K562 (cell line): ENCODE data around the gene DMD. TPM values are rescaled to one million over a fixed set of nuclear protein-coding genes. Genes with fewer than 3 reads are reported as not detected.

ENCODE experiments used
- ATAC-seq: fragments of 200-7000 bp; cut with Tn5 transposase; 3 replicates; pipeline ENCODE4 v1.9.1; 2020; ENCODE audit warnings: moderate library complexity
- BruUV-seq: library from RNA; stranded (reverse); fragments of 400-500 nt; replicated peaks from 2 replicates; lab custom pipeline; 2021; lab: Mats Ljungman, UMichigan
- CTCF ChIA-PET: fragments of 300-600 bp; formaldehyde crosslinking; extraction: SDS; loops from one replicate; lab custom pipeline; 2021; ENCODE audit warnings: low intra/inter-chr PET ratio; lab: Yijun Ruan, JAX
- POLR2A ChIA-PET: fragments of 300-600, 350-650 bp; sonication (Branson Sonifier 250); formaldehyde crosslinking; extraction: SDS; loops from one replicate; lab custom pipeline; 2021; ENCODE audit warnings: antibody characterized with exemption, inconsistent platforms; lab: Yijun Ruan, JAX
- DNase-seq, 4 experiments: peaks; one replicate each; pipeline versions ENCODE4 v3.0.0 to v3.0.0-alpha.2; 2011 to 2018; ENCODE audit warnings: low spot score in 3 of 4, mixed read lengths in 3 of 4; ENCODE audit errors: extremely low read depth in 1 of 4
- FAIRE-seq: peaks from 2 replicates; lab custom pipeline; 2011; peaks lifted over from hg19 to GRCh38; lab: Jason Lieb, UNC
- H2AFZ ChIP-seq: 2 replicates; pipeline ENCODE4 v1.6.0; 2011; ENCODE audit warnings: low read depth, low read length, control low read depth, inconsistent platforms
- H3K27ac ChIP-seq: fragments of 200-600 bp; 3 replicates; pipeline ENCODE4 v1.8.0; 2011; ENCODE audit warnings: low read depth, mild to moderate bottlenecking, control low read depth, inconsistent platforms, low read length, moderate library complexity, mixed read lengths; ENCODE audit errors: extremely low read depth
- H3K27me3 ChIP-seq, 2 experiments: fragments of 300-600 bp in 1 of 2; 2 replicates in 1 of 2; 3 replicates in 1 of 2; pipeline versions ENCODE4 v1.6.0 to v1.8.0; 2011; ENCODE audit warnings: inconsistent platforms in 2 of 2, low read length in 2 of 2, mild to moderate bottlenecking in 1 of 2, mixed read lengths in 1 of 2, moderate library complexity in 1 of 2; ENCODE audit not compliant: control insufficient read depth in 2 of 2, insufficient read depth in 2 of 2
- H3K36me3 ChIP-seq: fragments of 300-600 bp; 3 replicates; pipeline ENCODE4 v1.8.0; 2011; ENCODE audit warnings: mild to moderate bottlenecking, low read length, inconsistent platforms; ENCODE audit not compliant: control insufficient read depth, insufficient read depth
- H3K4me1 ChIP-seq, 2 experiments: fragments of 200-600 bp in 1 of 2; replicated peaks in 1 of 2; 2 replicates in 1 of 2; 3 replicates in 1 of 2; pipeline versions ENCODE4 v1.5.1 to v1.8.0; 2011; ENCODE audit warnings: inconsistent platforms in 2 of 2, low read length in 2 of 2, mild to moderate bottlenecking in 1 of 2, mixed read lengths in 1 of 2, moderate library complexity in 1 of 2; ENCODE audit not compliant: control insufficient read depth in 2 of 2, insufficient read depth in 2 of 2
- H3K4me2 ChIP-seq: 2 replicates; pipeline ENCODE4 v1.6.1; 2011; ENCODE audit warnings: low read length, control low read depth, inconsistent platforms, mixed read lengths; ENCODE audit not compliant: insufficient read depth
- H3K4me3 ChIP-seq: fragments of 200-600 bp; sonication (generic), shearing (Covaris generic); 2 replicates; pipeline ENCODE4 v1.5.1; 2016; ENCODE audit warnings: control low read depth, inconsistent platforms
- H3K79me2 ChIP-seq: fragments of 200-600 bp; 3 replicates; pipeline ENCODE4 v1.8.0; 2011; ENCODE audit warnings: low read length, inconsistent platforms; ENCODE audit not compliant: control insufficient read depth, insufficient read depth
- H3K9ac ChIP-seq, 2 experiments: 2 replicates each; pipeline versions ENCODE4 v1.6.0 to v1.6.1; 2011; ENCODE audit warnings: low read depth in 2 of 2, low read length in 2 of 2, control low read depth in 1 of 2, inconsistent platforms in 1 of 2, mild to moderate bottlenecking in 1 of 2, mixed read lengths in 1 of 2; ENCODE audit not compliant: insufficient read depth in 1 of 2
- H3K9me1 ChIP-seq: one replicate; pipeline ENCODE4 v1.6.0; 2011; ENCODE audit warnings: inconsistent platforms, mild to moderate bottlenecking, low read length, moderate library complexity; ENCODE audit not compliant: control insufficient read depth, insufficient read depth
- H3K9me3 ChIP-seq: replicated peaks from 2 replicates; pipeline ENCODE4 v1.5.1; 2011; ENCODE audit warnings: low read depth, low read length, inconsistent platforms; ENCODE audit not compliant: control insufficient read depth, insufficient read depth
- H4K20me1 ChIP-seq: replicated peaks from 2 replicates; pipeline ENCODE4 v1.6.1; 2011; ENCODE audit warnings: low read length, inconsistent platforms, mixed read lengths; ENCODE audit not compliant: control insufficient read depth, insufficient read depth
- CAMTA2 ChIP-seq: fragments of 250-450 bp; sonication (Bioruptor Pico); conservative IDR thresholded peaks from 2 replicates; pipeline ENCODE4 v1.5.1; 2022
- LCOR ChIP-seq: sonication (generic); formaldehyde crosslinking; IDR thresholded peaks from 2 replicates; pipeline ENCODE4 v1.8.0; 2022; ENCODE audit warnings: mild to moderate bottlenecking, missing genetic modification reagents
- LEF1 ChIP-seq: fragments of 450-650 bp; IDR thresholded peaks from 2 replicates; pipeline ENCODE4 v1.6.1; 2016; ENCODE audit warnings: mild to moderate bottlenecking
- PML ChIP-seq: IDR thresholded peaks from 2 replicates; pipeline ENCODE4 v1.6.1; 2012; ENCODE audit warnings: low read length, inconsistent platforms
- RBM25 ChIP-seq: fragments of 200-400 bp; formaldehyde crosslinking; IDR thresholded peaks from 2 replicates; pipeline ENCODE4 v1.6.1; 2018; ENCODE audit warnings: low read length, low read depth, moderate library complexity; ENCODE audit not compliant: severe bottlenecking
- RFX7 ChIP-seq: fragments of 250-450 bp; sonication (Bioruptor Pico); IDR thresholded peaks from 2 replicates; pipeline ENCODE4 v1.5.1; 2021; ENCODE audit warnings: mild to moderate bottlenecking
- SP2 ChIP-seq: IDR thresholded peaks from 2 replicates; pipeline ENCODE4 v1.6.1; 2011; ENCODE audit warnings: mild to moderate bottlenecking, low read depth, low read length, moderate library complexity; ENCODE audit not compliant: poor library complexity, severe bottlenecking; ENCODE audit errors: extremely low read depth
- SRSF1 ChIP-seq: fragments of 200-400 bp; formaldehyde crosslinking; IDR thresholded peaks from 2 replicates; pipeline ENCODE4 v1.6.1; 2017; ENCODE audit warnings: mild to moderate bottlenecking, low read depth, low read length, moderate library complexity
- TBL1XR1 ChIP-seq, 2 experiments: IDR thresholded peaks; 2 replicates each; pipeline ENCODE4 v1.6.1; 2012; ENCODE audit warnings: improper control_type of control experiment in 2 of 2, low read length in 2 of 2, mild to moderate bottlenecking in 1 of 2
- ZFP30 ChIP-seq: fragments of 250-450 bp; sonication (Bioruptor Pico); IDR thresholded peaks from 2 replicates; pipeline ENCODE4 v1.8.0; 2022; ENCODE audit warnings: moderate library complexity, mild to moderate bottlenecking, inconsistent platforms, borderline replicate concordance
- ZNF263 ChIP-seq: sonication (generic); formaldehyde crosslinking; IDR thresholded peaks from 2 replicates; pipeline ENCODE4 v1.8.0; 2022; ENCODE audit warnings: mild to moderate bottlenecking, missing genetic modification reagents, borderline replicate concordance
- ZNF354B ChIP-seq: fragments of 250-450 bp; sonication (Bioruptor Pico); IDR thresholded peaks from 2 replicates; pipeline ENCODE4 v1.4.0; 2020
- WGBS: fragments of 100-300 bp; shearing (Covaris generic); methylation state at CpG from one replicate; pipeline ENCODE4 v1.1.6; 2016; ENCODE audit warnings: low coverage, mixed read lengths; ENCODE audit not compliant: insufficient coverage; ENCODE audit errors: missing lambda C conversion rate; 5-methylcytosine and 5-hydroxymethylcytosine counted together
- in situ Hi-C: fragments of 300-500 bp; cut with MboI; formaldehyde crosslinking; loops from 4 replicates; pipeline ENCODE4 v1.15.0; 2018; ENCODE audit warnings: inconsistent platforms, mixed read lengths
- intact Hi-C: fragments of 100-400 bp; cut with micrococcal nuclease; formaldehyde crosslinking; loops from 2 replicates; pipeline ENCODE4 v1.14.2; 2022
- polyA plus RNA-seq, 8 experiments: library from polyadenylated mRNA; depleted of rRNA in 4 of 8; stranded (reverse) in 5 of 8; unstranded in 3 of 8; fragments of >200 nt; fragmentation: Nextera tagmentation in 2 of 8; fragmentation: Illumina TruSeq in 1 of 8; extraction: Ambion mirVana in 2 of 8; extraction: Trizol in 1 of 8; gene quantifications; 2 replicates each; pipeline versions ENCODE4 v1.2.1 to v1.2.3, GENCODE V29; 2011 to 2014; ENCODE audit warnings: inconsistent platforms in 1 of 8, missing spikeins in 1 of 8
- total RNA-seq, 7 experiments: library from RNA; depleted of rRNA in 6 of 7; stranded (reverse); fragments of >200 nt in 6 of 7; fragmentation: Illumina TruSeq in 2 of 7; extraction: Trizol in 2 of 7; gene quantifications; 2 replicates each; pipeline versions ENCODE4 v1.2.1 to v1.2.3, GENCODE V29; 2011 to 2021; ENCODE audit warnings: low replicate concordance in 1 of 7
- TF ChIP-seq, protein P1 (sequence below), 2 experiments: fragments of 200-800 bp in 1 of 2; sonication (Bioruptor generic) in 1 of 2; sonication (generic) in 1 of 2; formaldehyde crosslinking in 1 of 2; IDR thresholded peaks in 1 of 2; conservative IDR thresholded peaks in 1 of 2; 2 replicates each; pipeline versions ENCODE4 v1.5.0 to v1.6.1; 2016 to 2020; ENCODE audit warnings: missing compliant biosample characterization in 1 of 2, missing genetic modification characterization in 1 of 2, missing genetic modification reagents in 1 of 2
- TF ChIP-seq, protein P2 (sequence below): fragments of 450-650 bp; formaldehyde crosslinking; IDR thresholded peaks from 2 replicates; pipeline ENCODE4 v1.4.0; 2020; ENCODE audit warnings: mild to moderate bottlenecking
- TF ChIP-seq, protein P3 (sequence below): fragments of 250-450 bp; sonication (Bioruptor Pico); IDR thresholded peaks from 2 replicates; pipeline ENCODE4 v1.8.0; 2021; ENCODE audit warnings: mild to moderate bottlenecking, moderate library complexity
- TF ChIP-seq, protein P4 (sequence below): fragments of 250-450 bp; sonication (Bioruptor Pico); IDR thresholded peaks from 2 replicates; pipeline ENCODE4 v1.5.0; 2021
- TF ChIP-seq, protein P5 (sequence below): conservative IDR thresholded peaks from 2 replicates; pipeline ENCODE4 v1.6.1; 2011; ENCODE audit warnings: low read depth, mild to moderate bottlenecking, low read length; ENCODE audit not compliant: control insufficient read depth

Gene DMD
- total and polyA plus RNA-seq, 9 of the 15 experiments (the other 6 are each of a cell fraction or from before 2014, with no cell fraction given): 3.8 to 20.4 (median 11.4) TPM

DNA sequence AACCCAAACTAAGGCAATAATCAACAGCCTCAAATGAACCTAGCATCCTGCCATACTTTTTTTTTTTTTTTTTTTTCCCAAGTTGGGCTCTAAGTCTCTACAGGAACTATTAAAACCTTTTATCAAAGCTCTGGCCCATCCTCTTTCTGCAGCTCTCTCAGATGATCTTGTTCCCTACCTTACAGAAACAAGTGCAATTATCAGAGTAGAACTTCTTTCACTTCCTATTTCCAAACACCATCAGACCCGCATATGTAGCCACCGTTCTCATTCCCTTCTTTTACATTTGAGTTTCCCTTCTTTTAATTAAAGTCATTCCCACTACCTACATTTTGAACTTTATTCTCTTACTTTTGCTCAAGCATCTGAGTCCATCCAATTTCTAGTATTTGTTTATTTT is 690.6 kb downstream of the DMD start:
- Histone ChIP-seq H3K9me1 (no peaks in the 10 kb centered on the region), H3K36me3 (no peaks in the 10 kb centered on the region), H3K4me2 (no peak overlapping the region), H3K79me2 (no peaks in the 10 kb centered on the region), H3K4me3 (no peak overlapping the region), H3K9ac (no peak overlapping the region), H3K27ac (no peak overlapping the region), H2AFZ (no peak overlapping the region), H3K9me3 (no peaks in the 10 kb centered on the region), H4K20me1 (no peaks in the 10 kb centered on the region), H3K27me3 (no peaks in the 10 kb centered on the region), H3K4me1 (no peaks in the 10 kb centered on the region)
- FAIRE-seq: no peak
- WGBS: 0% methylated on average over 2 of the region's 2 CpGs
- ChIA-PET POLR2A (no interaction called here), CTCF (no interaction called here)
- intact Hi-C loops (no loop called here), in situ Hi-C loops (no loop called here)
- BruUV-seq: no TSS peak
- no peak for ATAC-seq
- DNase-seq: no peak
- TF ChIP-seq RFX7 (CRISPR knock-in tag) (no peak), PML (no peak), ZNF354B (CRISPR knock-in tag) (no peak), TBL1XR1 (IDR thresholded peaks at IDR 0.05; ENCODE audit: low read length in 2 of 2) (no peak), SRSF1 (no peak), ZNF263 (no peak), LEF1 (no peak), LCOR (no peak), CAMTA2 (CRISPR knock-in tag) (no peak), RBM25 (no peak), SP2 (no peak), ZFP30 (no peak)
- TF ChIP-seq, protein P1, sequence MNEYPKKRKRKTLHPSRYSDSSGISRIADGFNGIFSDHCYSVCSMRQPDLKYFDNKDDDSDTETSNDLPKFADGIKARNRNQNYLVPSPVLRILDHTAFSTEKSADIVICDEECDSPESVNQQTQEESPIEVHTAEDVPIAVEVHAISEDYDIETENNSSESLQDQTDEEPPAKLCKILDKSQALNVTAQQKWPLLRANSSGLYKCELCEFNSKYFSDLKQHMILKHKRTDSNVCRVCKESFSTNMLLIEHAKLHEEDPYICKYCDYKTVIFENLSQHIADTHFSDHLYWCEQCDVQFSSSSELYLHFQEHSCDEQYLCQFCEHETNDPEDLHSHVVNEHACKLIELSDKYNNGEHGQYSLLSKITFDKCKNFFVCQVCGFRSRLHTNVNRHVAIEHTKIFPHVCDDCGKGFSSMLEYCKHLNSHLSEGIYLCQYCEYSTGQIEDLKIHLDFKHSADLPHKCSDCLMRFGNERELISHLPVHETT (CRISPR knock-in tag; conservative IDR thresholded peaks at IDR 0.05 in 1 of 2, IDR thresholded peaks at IDR 0.05 in 1 of 2): no peak
- TF ChIP-seq, protein P2, sequence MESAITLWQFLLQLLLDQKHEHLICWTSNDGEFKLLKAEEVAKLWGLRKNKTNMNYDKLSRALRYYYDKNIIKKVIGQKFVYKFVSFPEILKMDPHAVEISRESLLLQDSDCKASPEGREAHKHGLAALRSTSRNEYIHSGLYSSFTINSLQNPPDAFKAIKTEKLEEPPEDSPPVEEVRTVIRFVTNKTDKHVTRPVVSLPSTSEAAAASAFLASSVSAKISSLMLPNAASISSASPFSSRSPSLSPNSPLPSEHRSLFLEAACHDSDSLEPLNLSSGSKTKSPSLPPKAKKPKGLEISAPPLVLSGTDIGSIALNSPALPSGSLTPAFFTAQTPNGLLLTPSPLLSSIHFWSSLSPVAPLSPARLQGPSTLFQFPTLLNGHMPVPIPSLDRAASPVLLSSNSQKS (CRISPR knock-in tag): no peak
- TF ChIP-seq, protein P3, sequence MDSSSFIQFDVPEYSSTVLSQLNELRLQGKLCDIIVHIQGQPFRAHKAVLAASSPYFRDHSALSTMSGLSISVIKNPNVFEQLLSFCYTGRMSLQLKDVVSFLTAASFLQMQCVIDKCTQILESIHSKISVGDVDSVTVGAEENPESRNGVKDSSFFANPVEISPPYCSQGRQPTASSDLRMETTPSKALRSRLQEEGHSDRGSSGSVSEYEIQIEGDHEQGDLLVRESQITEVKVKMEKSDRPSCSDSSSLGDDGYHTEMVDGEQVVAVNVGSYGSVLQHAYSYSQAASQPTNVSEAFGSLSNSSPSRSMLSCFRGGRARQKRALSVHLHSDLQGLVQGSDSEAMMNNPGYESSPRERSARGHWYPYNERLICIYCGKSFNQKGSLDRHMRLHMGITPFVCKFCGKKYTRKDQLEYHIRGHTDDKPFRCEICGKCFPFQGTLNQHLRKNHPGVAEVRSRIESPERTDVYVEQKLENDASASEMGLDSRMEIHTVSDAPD: no peak
- TF ChIP-seq, protein P4, sequence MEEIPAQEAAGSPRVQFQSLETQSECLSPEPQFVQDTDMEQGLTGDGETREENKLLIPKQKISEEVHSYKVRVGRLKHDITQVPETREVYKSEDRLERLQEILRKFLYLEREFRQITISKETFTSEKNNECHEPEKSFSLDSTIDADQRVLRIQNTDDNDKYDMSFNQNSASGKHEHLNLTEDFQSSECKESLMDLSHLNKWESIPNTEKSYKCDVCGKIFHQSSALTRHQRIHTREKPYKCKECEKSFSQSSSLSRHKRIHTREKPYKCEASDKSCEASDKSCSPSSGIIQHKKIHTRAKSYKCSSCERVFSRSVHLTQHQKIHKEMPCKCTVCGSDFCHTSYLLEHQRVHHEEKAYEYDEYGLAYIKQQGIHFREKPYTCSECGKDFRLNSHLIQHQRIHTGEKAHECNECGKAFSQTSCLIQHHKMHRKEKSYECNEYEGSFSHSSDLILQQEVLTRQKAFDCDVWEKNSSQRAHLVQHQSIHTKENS (CRISPR knock-in tag): no peak
- TF ChIP-seq, protein P5, sequence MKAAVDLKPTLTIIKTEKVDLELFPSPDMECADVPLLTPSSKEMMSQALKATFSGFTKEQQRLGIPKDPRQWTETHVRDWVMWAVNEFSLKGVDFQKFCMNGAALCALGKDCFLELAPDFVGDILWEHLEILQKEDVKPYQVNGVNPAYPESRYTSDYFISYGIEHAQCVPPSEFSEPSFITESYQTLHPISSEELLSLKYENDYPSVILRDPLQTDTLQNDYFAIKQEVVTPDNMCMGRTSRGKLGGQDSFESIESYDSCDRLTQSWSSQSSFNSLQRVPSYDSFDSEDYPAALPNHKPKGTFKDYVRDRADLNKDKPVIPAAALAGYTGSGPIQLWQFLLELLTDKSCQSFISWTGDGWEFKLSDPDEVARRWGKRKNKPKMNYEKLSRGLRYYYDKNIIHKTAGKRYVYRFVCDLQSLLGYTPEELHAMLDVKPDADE: no peak
